ENCODE measurements around the gene GBP6.
"Not testable (repeated sequence)": the region's sequence is repeated elsewhere in the genome, so short reads cannot be mapped to it uniquely, and the experiment has no call there.

The GBP6 gene

DNA sequence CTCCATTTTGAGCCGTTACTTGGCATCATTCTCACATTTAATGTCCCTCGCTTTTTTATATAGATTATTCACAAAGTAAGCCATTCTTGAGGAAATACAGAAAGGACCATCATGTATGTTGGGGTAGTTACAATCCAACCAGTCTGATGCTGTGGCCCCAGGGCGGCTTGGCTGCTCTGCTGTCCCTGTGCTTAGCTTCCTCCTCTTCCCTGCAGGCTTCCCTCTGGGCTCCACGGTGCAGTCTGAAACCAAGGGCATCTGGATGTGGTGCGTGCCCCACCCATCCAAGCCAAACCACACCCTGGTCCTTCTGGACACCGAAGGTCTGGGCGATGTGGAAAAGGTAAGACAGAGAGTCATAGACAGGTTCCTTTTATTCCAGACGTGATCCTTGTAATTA, 5.5 kb downstream of the GBP6 start:
- FAIRE-seq: no peak

DNA sequence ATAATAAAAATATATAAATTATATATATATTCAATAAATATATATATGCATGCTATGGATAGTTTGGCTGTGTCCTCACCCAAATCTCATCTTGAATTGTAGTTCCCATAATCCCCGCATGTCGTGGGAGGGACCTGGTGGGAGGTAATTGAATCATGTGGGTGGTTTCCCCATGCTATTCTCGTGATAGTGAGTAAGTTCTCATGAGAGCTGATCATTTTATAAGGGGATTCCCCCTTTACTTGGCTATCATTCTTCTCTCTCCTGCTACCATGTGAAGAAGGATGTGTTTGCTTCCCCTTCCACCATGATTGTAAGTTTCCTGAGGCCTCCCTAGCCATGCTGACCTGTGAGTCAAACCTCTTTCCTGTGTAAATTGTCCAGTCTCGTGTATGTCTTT, 10.0 kb downstream of the GBP6 start:
- FAIRE-seq: not testable (repeated sequence)

DNA sequence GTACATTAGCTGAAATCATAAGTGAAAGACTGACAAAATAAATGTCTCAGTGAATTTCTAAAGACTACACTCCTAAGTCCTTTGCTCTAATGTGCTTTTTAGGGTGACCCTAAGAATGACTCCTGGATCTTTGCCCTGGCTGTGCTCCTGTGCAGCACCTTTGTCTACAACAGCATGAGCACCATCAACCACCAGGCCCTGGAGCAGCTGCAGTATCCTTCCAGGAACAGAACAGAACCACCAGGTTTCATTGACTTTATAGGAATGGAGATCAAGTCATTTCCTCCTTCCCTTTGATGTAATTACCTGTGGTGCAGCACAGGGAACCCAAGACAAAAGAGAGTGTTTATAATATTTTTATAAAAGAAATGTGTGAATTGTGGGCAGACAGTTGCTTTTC, 14.1 kb downstream of the GBP6 start:
- FAIRE-seq: no peak

DNA sequence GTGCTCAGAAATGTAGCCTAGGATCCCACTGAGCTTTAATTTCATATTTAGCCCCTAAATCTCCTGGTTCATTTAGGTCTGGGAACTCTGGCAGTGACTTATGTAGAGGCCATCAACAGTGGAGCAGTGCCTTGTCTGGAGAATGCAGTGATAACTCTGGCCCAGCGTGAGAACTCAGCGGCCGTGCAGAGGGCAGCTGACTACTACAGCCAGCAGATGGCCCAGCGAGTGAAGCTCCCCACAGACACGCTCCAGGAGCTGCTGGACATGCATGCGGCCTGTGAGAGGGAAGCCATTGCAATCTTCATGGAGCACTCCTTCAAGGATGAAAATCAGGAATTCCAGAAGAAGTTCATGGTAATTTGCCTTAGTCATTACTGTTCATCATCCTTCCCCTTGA, 17.8 kb downstream of the GBP6 start:
- FAIRE-seq: no peak

GRCh38 chr1:89382479-89382878, 18.6 kb downstream of the GBP6 start:
- no peak for FAIRE-seq

DNA sequence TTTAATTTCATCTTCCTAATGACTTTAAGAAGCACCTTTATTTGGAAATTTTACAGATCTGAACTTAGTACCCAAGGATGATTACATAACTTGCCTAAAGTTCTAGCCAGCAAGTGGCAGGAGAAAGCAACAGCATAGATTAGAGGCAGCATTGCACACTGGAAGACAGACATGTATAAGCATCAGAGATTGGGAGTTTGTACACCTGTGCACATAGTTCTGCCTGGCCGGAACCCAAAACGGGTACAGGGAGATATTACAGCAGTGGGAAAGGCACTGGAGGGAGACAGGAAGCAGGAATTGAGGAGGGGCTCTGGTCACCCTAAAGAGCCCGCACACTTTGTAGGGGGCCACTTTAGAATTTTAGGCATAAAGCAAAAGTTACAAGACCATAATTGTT, 19.3 kb downstream of the GBP6 start:
- FAIRE-seq: no peak

GRCh38 chr1:89390707-89391106, 26.8 kb downstream of the GBP6 start:
- no peak for FAIRE-seq

DNA sequence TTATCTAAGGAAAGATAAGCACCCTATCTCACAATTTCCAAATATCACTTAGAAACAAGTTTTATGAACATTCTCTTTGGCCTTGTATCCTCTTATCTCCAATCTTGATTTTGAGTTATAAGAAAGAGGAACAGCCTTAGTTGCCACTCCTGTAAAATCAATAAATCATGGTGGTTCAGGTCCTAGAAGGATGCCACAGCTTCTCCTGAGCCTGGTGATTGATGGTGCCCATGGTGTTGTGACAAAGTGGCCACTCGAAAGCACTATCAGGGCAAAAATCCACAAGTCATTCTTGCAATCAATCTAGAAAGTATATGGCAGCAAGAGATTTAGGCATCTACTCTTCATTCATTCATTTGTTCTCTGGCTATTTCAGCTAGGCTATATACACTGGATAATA, 27.8 kb downstream of the GBP6 start:
- FAIRE-seq: no peak

DNA sequence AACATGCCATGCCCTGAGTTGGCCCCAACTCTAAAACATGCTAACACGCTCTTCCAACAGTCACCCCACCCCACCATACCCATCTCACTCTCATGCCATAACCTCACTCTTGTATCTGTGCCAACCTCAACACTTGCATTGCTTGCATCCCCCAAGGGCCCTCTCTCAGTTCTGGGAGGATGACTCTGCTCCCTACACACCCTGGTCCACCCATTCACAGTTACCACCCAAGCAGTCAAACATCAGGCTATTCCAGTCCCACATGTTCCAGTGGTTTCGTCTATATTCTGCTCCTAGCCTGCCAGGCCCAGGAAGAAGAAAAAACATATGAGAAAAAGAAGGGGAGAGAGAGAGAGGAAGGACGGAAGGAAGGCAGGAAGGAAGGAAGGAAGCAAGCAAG, 31.0 kb downstream of the GBP6 start:
- FAIRE-seq: no peak

DNA sequence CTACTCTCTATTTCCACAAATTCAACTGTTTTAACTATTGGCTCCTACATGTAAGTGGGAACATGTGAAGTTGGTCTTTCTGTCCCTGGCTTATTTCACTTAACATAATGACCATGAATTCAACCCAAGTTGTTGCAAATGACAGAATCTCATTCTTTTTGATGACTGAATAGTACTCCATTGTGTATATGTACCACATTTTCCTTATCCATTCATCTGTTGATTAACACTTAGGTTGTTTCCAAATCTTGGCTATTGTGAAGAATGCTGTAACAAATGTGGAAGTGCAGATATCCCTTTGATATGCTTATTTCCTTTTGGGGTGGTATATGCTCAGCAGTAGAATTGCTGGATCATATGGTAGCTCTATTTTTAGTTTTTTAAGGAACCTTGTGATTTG, 33.0 kb downstream of the GBP6 start:
- no peak for FAIRE-seq

- FAIRE-seq: no peak
These were observed 41.5 kb downstream of the GBP6 start for GRCh38 chr1:89405275-89405929.

DNA sequence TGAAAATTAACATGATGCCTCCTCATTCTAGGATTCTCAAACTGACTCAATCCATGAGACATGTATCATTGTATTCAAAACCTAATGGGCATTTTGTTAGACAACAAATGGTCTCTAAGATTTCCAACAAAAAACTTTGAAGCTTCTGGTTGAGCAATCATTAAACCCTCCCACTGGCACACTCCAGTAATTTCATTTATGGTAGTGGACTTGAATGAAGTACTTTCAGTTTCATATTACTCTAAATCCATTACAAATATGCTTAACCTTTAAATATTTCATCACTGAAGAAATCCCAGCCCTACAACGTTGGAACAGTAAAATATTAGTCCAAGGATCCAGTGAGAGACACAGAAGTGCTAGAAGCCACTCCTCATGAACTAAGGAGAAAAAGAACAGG, 43.5 kb downstream of the GBP6 start:
- no peak for FAIRE-seq

DNA sequence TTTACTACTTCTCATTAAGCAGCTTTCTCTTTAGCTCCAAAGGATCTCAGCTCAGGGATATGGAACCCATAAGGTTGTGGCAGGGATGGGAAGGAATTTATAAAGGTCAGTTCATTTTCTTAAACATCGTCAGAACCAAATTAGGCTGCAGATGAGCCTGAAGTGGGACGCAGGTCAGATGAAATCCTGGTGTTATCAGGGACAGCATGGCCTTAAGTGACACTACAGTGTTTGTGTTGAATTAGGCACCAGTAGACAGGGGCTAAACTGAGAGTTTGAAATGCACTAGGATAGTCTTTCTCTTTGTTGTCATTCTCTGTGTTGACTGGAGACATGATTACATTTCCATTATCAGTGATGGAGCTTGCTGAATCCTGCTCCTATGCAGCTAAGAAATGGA, 43.9 kb downstream of the GBP6 start:
- FAIRE-seq: not testable (repeated sequence)

DNA sequence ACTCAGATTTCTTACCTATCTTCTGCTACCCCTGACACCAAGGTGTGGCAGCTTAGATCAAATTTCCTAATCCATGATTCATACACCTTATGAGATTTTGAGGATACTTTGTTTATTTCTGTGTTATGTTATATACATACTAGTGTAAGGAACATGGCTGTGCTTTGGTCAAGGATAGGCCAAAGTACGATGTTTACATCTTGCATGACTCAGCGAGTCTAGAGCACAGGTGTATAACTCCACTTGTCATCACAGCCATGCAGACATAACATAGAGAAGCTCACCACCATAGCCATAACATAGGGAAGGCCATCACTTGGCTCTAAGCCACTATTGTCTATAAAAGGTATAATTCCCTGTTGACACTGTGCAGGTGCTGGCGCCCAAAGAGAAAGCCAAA, 61.2 kb downstream of the GBP6 start:
- FAIRE-seq: no peak

DNA sequence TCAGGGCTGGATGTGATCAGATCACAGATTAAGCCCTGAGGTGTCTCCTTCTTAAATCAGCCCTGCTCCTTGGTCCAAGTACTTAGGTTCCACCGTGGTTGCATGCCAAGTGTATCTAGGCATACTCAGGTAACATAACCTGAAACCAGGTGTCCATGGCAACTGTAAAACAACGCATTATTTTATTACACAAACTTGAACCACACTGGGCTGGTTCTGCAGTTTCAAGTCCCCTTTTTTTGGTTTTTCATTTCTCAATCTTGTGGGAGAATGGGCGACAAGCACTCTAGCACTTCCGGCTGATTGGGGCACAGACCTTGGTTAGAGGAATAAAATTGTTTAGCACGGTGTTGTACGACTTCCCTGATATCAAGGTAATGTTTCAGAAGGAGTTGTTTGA, 65.2 kb downstream of the GBP6 start:
- no peak for FAIRE-seq

DNA sequence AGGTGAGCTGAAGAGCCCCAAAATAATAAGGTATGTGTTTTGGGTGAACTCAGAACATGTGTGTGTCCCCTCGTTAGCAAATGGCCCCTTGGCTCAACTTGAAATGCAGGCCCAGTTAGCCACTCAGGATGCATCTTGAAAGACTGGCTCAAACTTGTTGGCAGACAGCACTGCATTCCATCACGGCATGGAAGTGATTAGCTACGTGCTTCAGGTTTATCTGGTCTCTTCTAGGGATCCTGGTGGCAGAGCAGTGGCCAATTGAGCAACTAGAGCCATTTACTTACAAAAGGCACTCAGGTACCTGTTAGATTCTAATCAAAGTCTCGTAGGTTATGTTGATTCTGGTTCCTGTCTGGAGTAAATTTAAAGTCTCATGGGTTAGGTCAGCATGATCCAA, 65.8 kb downstream of the GBP6 start:
- FAIRE-seq: not testable (repeated sequence)

GRCh38 chr1:89433421-89433820, 69.6 kb downstream of the GBP6 start:
- no peak for FAIRE-seq

DNA sequence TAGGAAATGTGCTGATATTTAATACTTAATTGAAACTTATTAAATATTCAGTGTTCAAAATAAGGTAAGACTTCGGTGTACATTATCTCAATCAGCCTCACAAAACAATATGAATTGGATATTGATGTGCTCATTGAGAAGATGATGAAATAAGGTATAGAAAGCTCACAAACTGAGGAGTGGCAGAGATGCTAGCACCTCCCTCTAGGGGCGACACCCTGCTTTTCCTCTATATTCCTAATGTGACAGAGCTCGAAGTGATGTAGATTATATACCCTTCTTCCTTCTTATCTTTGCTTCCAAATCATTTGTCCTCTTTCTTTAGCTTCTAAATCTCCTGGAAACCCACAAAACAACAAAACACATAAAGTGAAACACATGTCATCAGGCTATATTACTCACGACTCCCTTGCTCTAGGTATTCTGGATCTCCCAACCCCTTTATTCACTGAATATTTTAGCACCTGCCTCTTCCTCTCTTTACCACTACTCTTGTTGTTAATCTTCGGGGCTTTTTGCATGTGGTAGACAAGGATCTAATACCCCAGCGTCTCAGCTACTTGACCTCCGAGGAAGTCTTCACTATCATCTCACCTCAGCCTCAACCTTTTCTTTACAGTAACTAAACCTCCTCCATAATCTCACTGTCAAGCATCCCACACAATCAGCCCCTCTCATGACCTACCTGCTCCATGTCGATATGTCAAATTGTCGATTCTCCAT, 70.4 kb downstream of the GBP6 start:
- not testable (repeated sequence) for FAIRE-seq
